Suprapubic skin (tissue), 4 donors: Measurements from ENCODE around the gene ACTR1B. TPM values are rescaled to one million over a fixed set of nuclear protein-coding genes. Genes with fewer than 3 reads are reported as not detected.
A peak's percentile ranks its signal among the peaks of the same experiment; 100 is the strongest.
"Not testable (repeated sequence)": the region's sequence is repeated elsewhere in the genome, so short reads cannot be mapped to it uniquely, and the experiment has no call there.

Experiments
- DNase-seq, 2 donors: peaks; one replicate each; pipeline ENCODE4 v3.0.0-alpha.2; 2019; ENCODE audit warnings: low spot score in 2 of 2
- H3K27ac ChIP-seq: fragments of 200-600 bp; sonication (generic); one replicate; pipeline ENCODE4 v1.5.1; 2019
- H3K27me3 ChIP-seq: fragments of 200-600 bp; sonication (generic); one replicate; pipeline ENCODE4 v1.5.1; 2019
- H3K36me3 ChIP-seq: fragments of 200-600 bp; sonication (generic); one replicate; pipeline ENCODE4 v1.5.1; 2019
- H3K4me1 ChIP-seq: fragments of 200-600 bp; sonication (generic); one replicate; pipeline ENCODE4 v1.5.1; 2019
- H3K4me3 ChIP-seq: fragments of 200-600 bp; sonication (generic); one replicate; pipeline ENCODE4 v1.5.1; 2019; ENCODE audit warnings: mild to moderate bottlenecking
- H3K9me3 ChIP-seq: fragments of 200-600 bp; sonication (generic); one replicate; pipeline ENCODE4 v1.5.1; 2019
- CTCF ChIP-seq, 2 donors: fragments of 200-600 bp in 1 of 2; fragments of 450-650 bp in 1 of 2; sonication (generic) in 1 of 2; IDR thresholded peaks; one replicate each; pipeline ENCODE4 v1.5.1; 2016 to 2019; ENCODE audit warnings: antibody characterized with exemption in 2 of 2, mild to moderate bottlenecking in 1 of 2, moderate library complexity in 1 of 2
- EP300 ChIP-seq: sonication (generic); formaldehyde crosslinking; IDR thresholded peaks from one replicate; pipeline ENCODE4 v1.6.1; 2017; ENCODE audit warnings: antibody characterized with exemption
- POLR2A ChIP-seq, 2 donors: fragments of 450-650 bp; IDR thresholded peaks; one replicate each; pipeline ENCODE4 v1.6.1; 2017; ENCODE audit warnings: antibody characterized with exemption in 2 of 2, mild to moderate bottlenecking in 2 of 2, moderate library complexity in 2 of 2
- POLR2AphosphoS5 ChIP-seq, 3 donors: sonication (generic); formaldehyde crosslinking; IDR thresholded peaks; one replicate each; pipeline ENCODE4 v1.6.1; 2017; ENCODE audit warnings: antibody characterized with exemption in 3 of 3
- WGBS: methylation state at CpG from one replicate; pipeline ENCODE4 v1.1.5; 2018; 5-methylcytosine and 5-hydroxymethylcytosine counted together
- total RNA-seq, 4 donors: library from RNA; depleted of rRNA; stranded (reverse); fragments of >200 nt; gene quantifications; one replicate each; pipeline ENCODE4 v1.1.0, GENCODE V29; 2016

Gene ACTR1B
- total RNA-seq, 4 donors from 2014 or later, result 54.9 to 89.1 (median 74.4) TPM

- DNase-seq, result peak; percentile 94
Measured at GRCh38 chr2:97697252-97698235, 33.7 kb upstream of the ACTR1B start.

GRCh38 chr2:97695744-97696143 is 31.9 kb upstream of the ACTR1B start:
- H3K27me3 ChIP-seq, result no peaks in the 10 kb centered on the region
- TF ChIP-seq POLR2AphosphoS5 (IDR thresholded peaks at IDR 0.05) (no peak), EP300 (no peak), POLR2A (IDR thresholded peaks at IDR 0.05) (no peak), CTCF (IDR thresholded peaks at IDR 0.05) (no peak)
- DNase-seq, result no peak
- no peak overlapping the region for H3K27ac ChIP-seq
- no peaks in the 10 kb centered on the region for H3K9me3 ChIP-seq
- 84% methylated on average over 5 of the region's 5 CpGs for WGBS
- no peak overlapping the region for H3K4me3 ChIP-seq
- H3K36me3 ChIP-seq, result no peaks in the 10 kb centered on the region
- H3K4me1 ChIP-seq, result peaks cover 5% of the 10 kb centered on the region

More at GRCh38 chr2:97697252-97698235, 33.7 kb upstream of the ACTR1B start:
- 30% methylated on average over 14 of the region's 14 CpGs for WGBS
- H3K4me1 ChIP-seq, result peaks cover 5% of the 10 kb centered on the region
- no peaks in the 10 kb centered on the region for H3K27me3 ChIP-seq
- peak; percentile 85 to 97 for TF ChIP-seq CTCF (IDR thresholded peaks at IDR 0.05)
- TF ChIP-seq POLR2AphosphoS5 (IDR thresholded peaks at IDR 0.05), result no peak
- no peak overlapping the region for H3K4me3 ChIP-seq
- no peaks in the 10 kb centered on the region for H3K36me3 ChIP-seq
- H3K9me3 ChIP-seq, result no peaks in the 10 kb centered on the region
- H3K27ac ChIP-seq, result no peak overlapping the region

- no peak for DNase-seq
- Histone ChIP-seq H3K27ac (no peak overlapping the region), H3K36me3 (no peaks in the 10 kb centered on the region), H3K27me3 (no peaks in the 10 kb centered on the region), H3K4me1 (peaks cover 5% of the 10 kb centered on the region), H3K4me3 (no peak overlapping the region), H3K9me3 (no peaks in the 10 kb centered on the region)
- TF ChIP-seq POLR2A (IDR thresholded peaks at IDR 0.05), result no peak
- no peak for TF ChIP-seq EP300
- TF ChIP-seq POLR2AphosphoS5 (IDR thresholded peaks at IDR 0.05), result no peak
- TF ChIP-seq CTCF (IDR thresholded peaks at IDR 0.05), result no peak
Measured at GRCh38 chr2:97693476-97693875, 29.6 kb upstream of the ACTR1B start.

- H3K27ac ChIP-seq, result no peak overlapping the region
- WGBS, result 60% methylated on average over 4 of the region's 6 CpGs
- H3K36me3 ChIP-seq, result no peaks in the 10 kb centered on the region
- H3K4me1 ChIP-seq, result no peaks in the 10 kb centered on the region
- no peak for TF ChIP-seq EP300
- no peak for TF ChIP-seq CTCF (IDR thresholded peaks at IDR 0.05)
- TF ChIP-seq POLR2AphosphoS5 (IDR thresholded peaks at IDR 0.05), result no peak
- TF ChIP-seq POLR2A (IDR thresholded peaks at IDR 0.05), result no peak
- no peaks in the 10 kb centered on the region for H3K27me3 ChIP-seq
- H3K9me3 ChIP-seq, result no peaks in the 10 kb centered on the region
- H3K4me3 ChIP-seq, result no peak overlapping the region
- DNase-seq, result no peak
Measured at GRCh38 chr2:97691166-97691565, 27.3 kb upstream of the ACTR1B start.

- TF ChIP-seq EP300 (no peak), POLR2AphosphoS5 (IDR thresholded peaks at IDR 0.05) (no peak), POLR2A (IDR thresholded peaks at IDR 0.05) (no peak), CTCF (IDR thresholded peaks at IDR 0.05) (no peak)
- no peak for DNase-seq
- WGBS, result 87% methylated on average over 10 of the region's 11 CpGs
Measured at GRCh38 chr2:97688062-97688827, 24.4 kb upstream of the ACTR1B start.

GRCh38 chr2:97687235-97687634 is 23.4 kb upstream of the ACTR1B start:
- 88% methylated on average over 2 of the region's 3 CpGs for WGBS
- H3K27me3 ChIP-seq, H3K4me3 ChIP-seq, H3K27ac ChIP-seq, H3K4me1 ChIP-seq, H3K36me3 ChIP-seq, H3K9me3 ChIP-seq, DNase-seq: not testable (repeated sequence)

More at GRCh38 chr2:97688062-97688827, 24.4 kb upstream of the ACTR1B start:
- no peaks in the 10 kb centered on the region for H3K27me3 ChIP-seq
- H3K4me3 ChIP-seq, result no peak overlapping the region
- no peaks in the 10 kb centered on the region for H3K36me3 ChIP-seq
- no peaks in the 10 kb centered on the region for H3K4me1 ChIP-seq
- H3K27ac ChIP-seq, result no peak overlapping the region
- no peaks in the 10 kb centered on the region for H3K9me3 ChIP-seq
